GM12872 (cell line): Measurements from ENCODE around the gene C14orf119.

Experiments used
- TF ChIP-seq, protein P1 (sequence below): IDR thresholded peaks from 3 replicates; pipeline ENCODE4 v1.5.1; 2011; ENCODE audit warnings: low read depth, mild to moderate bottlenecking, low read length, moderate library complexity; ENCODE audit not compliant: insufficient read depth

The C14orf119 gene

DNA sequence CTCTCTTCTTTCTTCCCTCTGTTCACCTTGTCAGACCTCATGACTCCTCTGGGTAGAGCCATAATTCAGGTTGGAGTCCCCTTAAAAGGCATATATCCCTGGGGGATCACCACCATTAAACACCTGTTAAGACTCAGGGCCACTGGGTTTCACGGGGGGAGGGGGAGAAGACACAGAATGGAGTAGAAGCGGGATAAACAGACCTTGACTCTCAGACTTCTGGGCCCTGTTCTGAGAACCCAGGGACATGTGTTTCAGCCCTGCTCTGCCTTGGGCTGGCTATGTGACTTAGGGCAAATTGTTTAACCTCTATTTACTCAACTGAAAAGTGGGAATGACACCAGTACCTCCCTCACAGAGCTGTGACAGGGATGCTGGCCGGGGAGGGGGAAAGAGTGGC lies 42.6 kb upstream of the C14orf119 start:
- TF ChIP-seq, protein P1, sequence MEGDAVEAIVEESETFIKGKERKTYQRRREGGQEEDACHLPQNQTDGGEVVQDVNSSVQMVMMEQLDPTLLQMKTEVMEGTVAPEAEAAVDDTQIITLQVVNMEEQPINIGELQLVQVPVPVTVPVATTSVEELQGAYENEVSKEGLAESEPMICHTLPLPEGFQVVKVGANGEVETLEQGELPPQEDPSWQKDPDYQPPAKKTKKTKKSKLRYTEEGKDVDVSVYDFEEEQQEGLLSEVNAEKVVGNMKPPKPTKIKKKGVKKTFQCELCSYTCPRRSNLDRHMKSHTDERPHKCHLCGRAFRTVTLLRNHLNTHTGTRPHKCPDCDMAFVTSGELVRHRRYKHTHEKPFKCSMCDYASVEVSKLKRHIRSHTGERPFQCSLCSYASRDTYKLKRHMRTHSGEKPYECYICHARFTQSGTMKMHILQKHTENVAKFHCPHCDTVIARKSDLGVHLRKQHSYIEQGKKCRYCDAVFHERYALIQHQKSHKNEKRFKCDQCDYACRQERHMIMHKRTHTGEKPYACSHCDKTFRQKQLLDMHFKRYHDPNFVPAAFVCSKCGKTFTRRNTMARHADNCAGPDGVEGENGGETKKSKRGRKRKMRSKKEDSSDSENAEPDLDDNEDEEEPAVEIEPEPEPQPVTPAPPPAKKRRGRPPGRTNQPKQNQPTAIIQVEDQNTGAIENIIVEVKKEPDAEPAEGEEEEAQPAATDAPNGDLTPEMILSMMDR = no peak

GRCh38 chr14:23053426-23053825 lies 41.9 kb upstream of the C14orf119 start:
- TF ChIP-seq, protein P1 = no peak

DNA sequence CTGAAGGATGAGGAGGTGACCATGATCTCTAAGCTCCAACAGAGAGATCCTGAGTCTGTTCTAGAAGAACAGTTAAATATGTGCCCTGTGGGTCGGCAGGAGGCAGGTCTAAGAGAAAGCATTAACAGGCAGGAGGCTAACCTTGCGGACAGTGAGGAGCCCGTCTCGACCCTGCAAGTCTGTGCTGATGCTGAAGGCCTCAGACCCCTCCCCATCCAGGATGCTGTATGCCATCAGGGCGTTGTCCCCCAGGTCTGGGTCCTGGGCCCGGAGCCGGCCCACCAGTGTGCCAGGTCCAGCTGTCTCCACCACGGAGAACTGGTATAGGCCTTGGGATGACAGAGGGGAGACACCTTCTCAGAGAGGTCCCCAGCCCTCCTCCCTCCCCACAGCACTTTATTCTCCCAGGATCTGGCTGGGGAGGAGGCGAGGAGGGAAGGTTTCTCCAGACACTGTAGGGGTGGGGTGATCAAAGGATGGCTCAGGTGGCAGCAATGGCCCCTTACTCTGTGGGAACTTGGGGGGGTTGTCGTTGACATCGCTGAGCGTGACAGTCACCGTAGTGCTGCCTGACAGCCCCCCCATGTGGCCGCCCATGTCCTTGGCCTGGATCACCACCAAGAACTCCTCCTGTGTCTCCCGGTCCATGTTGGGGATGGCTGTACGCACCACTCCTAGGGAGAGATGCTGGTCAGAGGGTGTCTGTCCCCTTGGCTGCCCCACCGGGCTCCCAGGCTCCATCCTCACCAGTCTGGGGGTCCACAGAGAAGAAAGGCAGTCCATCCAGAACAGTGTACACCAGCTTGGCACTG lies 41.1 kb upstream of the C14orf119 start:
- TF ChIP-seq, protein P1 = peak; percentile 61

DNA sequence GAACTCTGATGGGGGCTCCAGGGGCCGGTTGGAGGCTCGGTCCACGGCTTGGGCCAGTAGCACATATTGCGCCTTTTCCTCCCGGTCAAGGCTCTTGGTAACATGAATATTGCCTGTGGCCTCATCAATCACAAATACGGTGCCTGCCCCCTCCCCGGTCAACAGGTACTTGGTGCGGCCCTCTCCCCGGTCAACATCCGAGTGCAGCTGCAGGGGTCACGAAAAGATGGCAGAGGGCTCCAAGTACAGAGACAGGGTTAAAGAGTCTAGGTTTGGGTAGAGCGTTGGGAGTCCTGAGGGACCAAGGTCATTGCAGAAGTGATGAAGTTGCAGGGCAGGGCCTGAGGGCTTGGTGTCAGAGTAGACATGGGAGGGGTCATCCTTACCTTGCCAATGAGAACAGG lies 40.2 kb upstream of the C14orf119 start:
- TF ChIP-seq, protein P1 = no peak

- TF ChIP-seq, protein P1 = no peak
These were observed 39.6 kb upstream of the C14orf119 start for GRCh38 chr14:23055621-23056144.

GRCh38 chr14:23056145-23056955 lies 39.0 kb upstream of the C14orf119 start:
- TF ChIP-seq, protein P1 = peak; percentile 92

DNA sequence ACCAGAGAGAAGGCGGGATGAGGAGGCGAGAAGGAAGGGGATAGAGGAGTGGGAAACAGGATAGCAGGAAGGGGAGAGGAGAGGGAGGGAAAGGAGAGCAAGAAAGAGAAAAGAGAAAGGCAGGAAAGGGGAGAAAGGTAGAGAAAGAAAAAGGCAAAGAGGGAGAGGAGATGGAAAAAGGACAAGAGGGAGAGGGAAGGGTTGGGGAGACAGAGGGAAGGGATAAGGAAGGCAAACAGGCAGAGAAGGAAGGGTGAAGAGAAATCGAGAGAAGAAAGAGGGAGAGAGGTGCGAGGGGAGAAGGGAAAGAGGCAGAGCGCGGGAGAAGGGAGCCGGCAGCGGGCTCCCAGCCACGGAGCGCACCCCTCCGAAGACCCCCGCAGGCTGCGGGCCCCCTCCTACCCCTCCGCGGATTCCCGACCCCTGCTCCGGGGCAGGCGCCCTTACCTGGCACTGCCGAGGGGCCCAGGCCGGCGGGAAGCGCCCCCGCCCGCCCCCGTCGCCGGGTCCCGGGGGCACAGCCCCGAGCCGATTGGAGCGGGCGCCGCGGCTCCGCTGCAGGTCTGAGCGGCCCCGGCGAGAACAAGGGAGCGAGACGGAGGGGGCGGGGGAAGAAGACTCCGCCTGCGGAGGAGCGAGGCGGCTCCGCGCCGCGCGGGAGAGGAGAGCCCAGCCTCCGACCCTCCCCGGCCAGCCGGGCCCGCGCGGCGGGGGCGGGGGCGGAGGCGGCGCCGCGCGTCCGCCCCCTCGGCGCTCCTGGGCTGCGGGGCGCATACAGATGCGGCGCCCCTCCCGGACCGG lies 38.1 kb upstream of the C14orf119 start, which contains the start of gene CDH24:
Gene CDH24 (minus strand): TSS at position 565 of the 801 bp plus-strand sequence. CDS start 1,787 bp downstream, outside the sequence.
- TF ChIP-seq, protein P1 = no peak
